NCI-H1436 (cell line): ENCODE measurements around the gene CTIF.

Experiments used
- DNase-seq: peaks from one replicate; lab custom pipeline; 2025; lab: John Stamatoyannopoulos, UW

The CTIF gene

GRCh38 chr18:48752478-48752877, 213.6 kb downstream of the CTIF start:
- no peak for DNase-seq

- no peak for DNase-seq
Observed at GRCh38 chr18:48752928-48753327, 214.1 kb downstream of the CTIF start.

DNA sequence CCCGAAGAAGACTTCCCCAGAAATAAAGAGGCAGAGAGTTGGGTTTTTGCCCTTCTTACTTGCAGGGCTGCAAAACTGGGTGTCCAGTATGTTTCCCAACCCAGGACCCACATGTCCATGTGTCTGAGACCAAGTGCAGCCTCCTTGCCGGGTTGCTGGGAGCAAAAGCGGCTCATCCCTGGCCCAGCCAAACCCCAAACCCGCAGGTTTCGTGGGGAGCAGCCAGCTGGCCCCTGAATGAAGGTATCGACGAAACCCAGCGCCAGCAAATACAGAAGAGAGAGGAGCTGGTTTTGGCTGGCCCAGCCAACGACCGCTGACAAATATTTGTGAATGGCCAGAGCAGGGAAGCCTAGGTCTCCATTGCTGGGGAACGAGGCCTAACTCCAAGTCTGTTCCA, 214.9 kb downstream of the CTIF start:
- no peak for DNase-seq

- no peak for DNase-seq
Observed at GRCh38 chr18:48754559-48754958, 215.7 kb downstream of the CTIF start.

- DNase-seq = no peak
Observed at GRCh38 chr18:48754993-48755473, 216.2 kb downstream of the CTIF start.

DNA sequence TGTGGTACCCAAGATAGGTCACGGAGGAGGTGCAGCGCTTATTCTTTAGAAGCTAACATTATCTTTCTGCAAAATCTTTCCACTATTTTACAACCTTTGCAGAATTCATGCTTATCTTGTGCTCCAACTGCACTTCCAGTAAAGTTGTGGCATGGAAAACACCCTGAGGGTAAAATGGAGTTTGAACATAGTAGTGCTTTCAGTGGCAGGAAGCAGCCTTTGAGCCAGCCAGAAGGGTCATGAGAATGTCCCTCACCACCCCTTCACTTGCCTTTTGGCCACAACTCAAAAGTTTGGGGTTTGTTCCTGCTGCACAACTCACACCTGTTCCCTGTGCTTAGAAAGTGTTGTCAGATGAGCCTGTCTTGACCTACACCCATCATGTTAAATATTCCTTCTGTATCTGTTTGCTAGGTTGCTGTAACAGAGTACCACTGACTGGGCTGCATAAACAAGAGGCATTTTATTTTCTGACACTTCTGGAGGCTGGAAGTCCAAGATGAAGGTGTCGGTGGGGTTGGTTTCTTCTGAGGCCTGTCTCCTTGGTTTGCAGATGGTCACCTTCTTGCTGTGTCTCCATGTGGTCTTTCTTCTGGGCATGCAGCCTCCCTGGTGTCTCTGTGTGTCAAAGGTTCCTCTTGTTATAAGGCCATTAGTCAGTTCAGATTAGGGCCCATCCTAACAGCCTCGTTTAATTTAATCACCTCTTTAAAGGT, 217.8 kb downstream of the CTIF start:
- DNase-seq = no peak

DNA sequence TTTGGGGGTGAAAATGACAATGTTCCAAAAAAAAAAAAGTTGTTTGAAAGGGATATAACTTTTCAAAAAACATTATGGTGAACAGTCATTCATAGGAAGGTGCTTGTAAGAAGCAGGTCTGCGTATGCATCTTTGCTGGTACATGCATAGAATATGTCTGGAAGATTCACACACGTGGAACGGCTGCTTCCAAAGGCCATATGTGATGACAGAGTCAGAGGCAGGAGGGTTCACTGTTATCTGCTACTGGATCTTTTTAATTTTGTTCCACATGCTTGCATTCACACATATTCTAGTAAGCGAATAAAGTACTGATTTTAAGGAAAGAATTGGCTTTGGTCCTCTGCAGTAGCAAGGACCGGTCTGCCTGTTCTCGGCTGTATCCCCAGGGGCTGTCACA, 218.5 kb downstream of the CTIF start:
- DNase-seq = no peak

DNA sequence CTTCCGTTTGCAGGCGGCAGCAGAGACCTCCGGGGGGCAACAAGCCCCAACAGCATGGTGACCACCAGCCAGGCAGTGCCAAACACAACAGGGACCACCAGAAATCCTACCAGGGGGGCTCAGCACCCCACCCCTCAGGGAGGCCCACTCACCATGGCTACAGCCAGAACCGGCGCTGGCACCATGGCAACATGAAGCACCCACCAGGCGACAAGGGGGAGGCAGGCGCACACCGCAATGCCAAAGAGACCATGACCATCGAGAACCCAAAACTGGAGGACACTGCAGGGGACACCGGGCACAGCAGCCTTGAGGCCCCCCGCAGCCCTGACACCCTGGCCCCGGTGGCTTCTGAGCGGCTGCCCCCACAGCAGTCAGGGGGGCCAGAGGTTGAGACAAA, 219.1 kb downstream of the CTIF start:
- no peak for DNase-seq

DNA sequence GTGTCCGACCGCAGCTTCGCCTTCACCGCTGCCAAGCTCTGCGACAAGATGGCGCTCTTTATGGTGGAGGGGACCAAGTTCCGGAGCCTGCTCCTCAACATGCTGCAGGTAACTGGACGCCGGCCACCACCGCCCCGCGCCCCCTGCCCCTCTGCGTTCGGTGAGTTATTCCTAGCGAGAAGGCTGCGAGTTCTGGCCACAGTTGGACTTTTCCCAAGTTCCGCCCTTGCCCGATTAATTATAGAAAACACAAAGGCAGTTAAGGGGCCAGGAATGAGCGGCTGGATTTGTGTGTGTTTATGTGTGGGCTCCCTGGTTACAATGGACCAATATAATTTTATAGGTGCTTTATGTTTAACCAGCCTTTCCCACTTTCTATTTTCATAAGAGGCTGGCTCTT, 222.8 kb downstream of the CTIF start:
- no peak for DNase-seq

DNA sequence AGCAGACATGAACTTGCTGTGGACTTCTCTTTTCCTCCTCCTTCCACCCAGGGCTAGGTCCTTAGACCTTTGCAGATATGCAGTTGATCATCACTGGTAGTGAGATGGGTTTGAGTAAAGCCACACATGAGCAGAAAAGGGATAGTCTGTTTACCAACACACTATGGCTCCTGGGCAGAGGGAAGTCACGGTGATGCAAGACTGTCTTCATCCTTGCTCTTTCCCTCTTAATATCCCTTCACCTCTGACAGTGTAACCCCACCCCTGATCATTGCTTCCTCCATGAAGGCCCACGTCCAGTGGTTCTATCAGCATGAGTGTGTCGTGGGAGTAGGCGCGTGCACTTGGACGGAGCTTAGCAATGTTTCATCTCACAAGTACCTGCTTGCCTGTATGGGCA, 223.2 kb downstream of the CTIF start:
- no peak for DNase-seq

- DNase-seq = no peak
Observed at GRCh38 chr18:48762836-48763718, 224.2 kb downstream of the CTIF start.

DNA sequence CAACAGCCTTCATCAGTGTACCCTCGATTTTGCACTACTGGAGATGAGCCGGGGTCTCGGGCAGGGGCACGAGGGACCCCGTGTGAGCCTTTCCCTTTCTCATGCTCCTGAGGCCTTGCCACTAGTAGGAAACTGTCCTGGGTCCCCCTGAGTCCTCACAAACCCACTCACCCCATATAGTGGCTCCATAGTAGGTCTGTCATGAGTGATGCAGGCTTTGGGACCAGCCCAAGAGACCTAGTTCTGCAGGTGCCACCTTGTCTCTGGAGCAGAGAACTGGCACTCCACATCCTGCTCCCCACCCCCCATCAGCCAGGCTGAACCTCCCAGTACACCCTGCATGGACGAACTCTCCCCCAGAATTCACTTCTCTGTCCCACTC, 224.9 kb downstream of the CTIF start:
- DNase-seq = no peak

- DNase-seq = no peak
Observed at GRCh38 chr18:48765053-48765452, 226.2 kb downstream of the CTIF start.

- DNase-seq = no peak
Observed at GRCh38 chr18:48766026-48766425, 227.2 kb downstream of the CTIF start.

DNA sequence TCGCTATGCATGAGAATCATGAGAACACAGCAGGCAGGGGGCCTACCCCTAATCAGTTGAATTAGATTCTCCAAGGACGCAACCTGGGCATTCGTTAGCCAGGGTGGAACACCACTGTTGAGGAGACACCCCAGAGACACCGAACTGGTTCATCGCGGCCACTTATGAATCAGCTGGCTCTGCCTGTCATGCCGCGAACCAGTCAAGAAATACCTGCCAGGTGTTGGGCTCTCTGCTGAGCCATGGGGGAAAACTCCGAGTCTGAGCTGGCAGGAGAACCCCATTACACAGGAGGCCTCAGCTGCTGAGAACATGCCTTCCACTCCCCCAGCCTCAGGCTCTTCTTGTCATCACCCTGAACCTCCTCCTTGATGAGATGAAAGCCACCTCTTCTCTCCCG, 227.7 kb downstream of the CTIF start:
- no peak for DNase-seq

GRCh38 chr18:48767090-48767690, 228.4 kb downstream of the CTIF start:
- no peak for DNase-seq

DNA sequence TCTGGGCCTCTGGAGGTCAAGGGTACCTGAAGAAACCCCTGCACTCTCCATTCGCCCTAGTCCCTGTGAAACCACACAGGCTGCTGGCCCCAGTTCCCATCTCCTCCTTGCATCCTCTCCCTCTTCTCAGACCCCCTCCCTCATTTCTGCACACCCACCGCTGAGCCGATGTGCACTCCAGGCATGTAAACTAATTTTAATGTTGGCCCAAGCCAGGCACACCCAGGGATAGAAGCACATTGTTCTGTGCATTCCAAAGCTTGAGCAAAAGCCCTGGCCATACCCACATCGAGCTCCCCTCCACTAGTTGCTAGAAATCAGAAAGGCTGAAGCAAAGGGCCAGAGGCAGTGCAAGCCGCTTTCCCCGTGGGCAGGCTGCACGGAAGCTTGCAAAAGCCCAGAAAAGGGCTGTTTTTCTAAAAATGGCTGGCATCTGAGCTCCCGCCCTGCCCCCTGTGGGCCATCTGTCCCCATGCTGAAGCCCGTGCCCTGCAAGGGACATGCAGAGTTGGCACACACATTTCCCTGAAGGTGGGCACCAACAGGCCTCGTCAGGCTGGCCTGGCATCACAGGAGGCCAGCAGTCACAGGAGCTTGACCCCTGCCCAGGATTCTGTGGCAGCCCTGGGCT, 230.3 kb downstream of the CTIF start:
- DNase-seq = no peak

DNA sequence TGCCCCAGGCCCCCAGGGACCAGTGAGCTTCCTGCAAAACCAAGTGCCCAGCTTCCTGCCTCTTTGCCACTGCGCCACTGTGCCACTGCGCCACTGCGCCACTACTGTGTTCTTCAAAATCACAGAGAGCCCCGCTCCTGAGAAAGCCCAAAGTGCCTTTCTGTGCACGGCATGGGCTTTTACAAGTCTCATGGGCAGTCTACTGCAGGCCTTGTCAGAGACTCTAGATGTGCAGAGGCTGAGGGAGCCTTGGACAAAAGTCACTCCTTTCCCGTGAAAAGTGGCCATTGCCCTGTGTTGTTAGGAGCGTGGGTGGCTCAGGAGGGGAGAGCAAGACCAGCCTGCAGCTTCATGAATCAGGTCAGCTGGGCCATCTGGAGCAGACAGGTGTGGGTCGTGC, 231.4 kb downstream of the CTIF start:
- no peak for DNase-seq

DNA sequence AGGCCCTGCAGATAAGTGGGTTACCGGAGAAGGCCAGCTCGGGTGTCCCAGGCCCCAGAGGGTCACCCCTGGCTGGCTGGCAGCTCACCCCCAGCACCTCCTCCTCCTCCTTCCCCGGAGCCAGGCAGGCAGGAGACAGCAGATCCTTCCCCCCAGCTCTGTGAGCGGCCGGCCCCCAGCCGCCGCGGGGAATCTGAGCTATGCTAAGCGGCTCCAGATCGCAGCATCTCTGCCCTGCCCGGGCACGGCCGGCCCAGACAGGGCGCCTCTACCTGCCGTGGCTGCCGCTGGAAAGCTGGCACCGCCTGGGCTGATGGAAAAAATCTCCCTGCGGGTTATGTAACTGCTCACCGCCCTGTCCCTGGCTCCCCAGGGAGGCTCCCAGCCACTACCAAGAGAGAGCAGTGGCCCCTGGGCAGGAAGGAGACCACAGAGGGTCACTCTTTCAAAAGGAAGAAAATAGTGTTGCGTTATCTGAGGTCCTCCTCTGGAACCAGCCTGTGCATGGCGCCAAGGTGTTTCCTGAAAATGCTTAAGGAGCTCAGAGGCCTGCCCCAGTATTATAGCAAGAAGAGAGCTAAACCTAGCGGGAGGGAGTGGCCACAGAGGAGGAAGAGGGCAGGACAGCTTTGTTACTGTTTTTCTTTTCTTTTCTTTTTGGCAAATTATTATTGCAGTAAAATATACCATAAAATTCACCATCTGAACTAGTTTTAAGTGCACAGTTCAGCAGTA, 233.0 kb downstream of the CTIF start:
- no peak for DNase-seq

DNA sequence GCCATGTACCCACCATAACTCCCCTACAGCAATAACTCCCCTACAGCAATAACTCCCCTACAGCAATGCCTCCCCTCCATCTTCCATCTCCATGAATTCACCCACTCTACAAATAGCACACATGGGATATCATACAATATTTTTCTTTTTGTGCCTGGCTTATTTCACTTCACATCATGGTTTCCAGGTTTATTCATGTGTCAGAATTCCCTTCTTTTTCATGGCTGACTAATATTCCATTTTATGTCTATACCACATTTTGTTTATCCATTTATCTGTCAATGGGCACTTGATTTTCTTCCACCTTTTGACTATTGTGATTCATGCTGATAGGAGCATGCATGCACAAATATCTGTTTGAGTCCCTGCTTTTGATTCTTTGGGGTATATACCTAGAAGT, 233.6 kb downstream of the CTIF start:
- no peak for DNase-seq

- no peak for DNase-seq
Observed at GRCh38 chr18:48773821-48774220, 235.0 kb downstream of the CTIF start.

GRCh38 chr18:48774941-48775340, 236.1 kb downstream of the CTIF start:
- DNase-seq = no peak
